H9 (cell line): ENCODE measurements around the gene NDRG4. TPM values are rescaled to one million over a fixed set of nuclear protein-coding genes. Genes with fewer than 3 reads are reported as not detected.

Experiments used
- DNase-seq: peaks from one replicate; pipeline ENCODE4 v3.0.0-alpha.2; 2017
- H2AFZ ChIP-seq: one replicate; pipeline ENCODE4 v1.6.1; 2013; ENCODE audit warnings: mild to moderate bottlenecking, low read length, control low read depth, moderate library complexity
- H2AK5ac ChIP-seq: 2 replicates; pipeline ENCODE4 v1.6.1; 2013; ENCODE audit warnings: low read length, control low read depth, mixed read lengths; ENCODE audit not compliant: insufficient read length
- H2BK120ac ChIP-seq: one replicate; pipeline ENCODE4 v1.6.1; 2013; ENCODE audit warnings: low read depth, mild to moderate bottlenecking, low read length, control low read depth, inconsistent platforms; ENCODE audit not compliant: poor library complexity, severe bottlenecking
- H2BK12ac ChIP-seq: 2 replicates; pipeline ENCODE4 v1.6.1; 2013; ENCODE audit warnings: low read length, control low read depth, mixed read lengths, low read depth; ENCODE audit not compliant: insufficient read length
- H2BK15ac ChIP-seq: 2 replicates; pipeline ENCODE4 v1.6.1; 2013; ENCODE audit warnings: low read depth, low read length, control low read depth
- H2BK20ac ChIP-seq: one replicate; pipeline ENCODE4 v1.6.1; 2013; ENCODE audit warnings: low read depth, mild to moderate bottlenecking, low read length, control low read depth, inconsistent platforms; ENCODE audit not compliant: poor library complexity, severe bottlenecking
- H2BK5ac ChIP-seq: 2 replicates; pipeline ENCODE4 v1.6.1; 2013; ENCODE audit warnings: low read length, control low read depth, mixed read lengths; ENCODE audit not compliant: insufficient read length
- H3K14ac ChIP-seq: 2 replicates; pipeline ENCODE4 v1.6.1; 2013; ENCODE audit warnings: low read length, control low read depth; ENCODE audit not compliant: insufficient read depth
- H3K18ac ChIP-seq: 2 replicates; pipeline ENCODE4 v1.6.1; 2013; ENCODE audit warnings: low read depth, mild to moderate bottlenecking, mixed read lengths, low read length, control low read depth; ENCODE audit not compliant: insufficient read length
- H3K23ac ChIP-seq: 2 replicates; pipeline ENCODE4 v1.6.1; 2013; ENCODE audit warnings: low read length, control low read depth, mixed read lengths, low read depth; ENCODE audit not compliant: insufficient read length
- H3K23me2 ChIP-seq: 2 replicates; pipeline ENCODE4 v1.6.1; 2013; ENCODE audit warnings: low read depth, mild to moderate bottlenecking, mixed read lengths, low read length, control low read depth; ENCODE audit not compliant: insufficient read length, poor library complexity, severe bottlenecking
- H3K27ac ChIP-seq: 2 replicates; pipeline ENCODE4 v1.5.1; 2013; ENCODE audit warnings: low read length, control low read depth, mixed read lengths, low read depth; ENCODE audit not compliant: insufficient read length
- H3K27me3 ChIP-seq: 2 replicates; pipeline ENCODE4 v1.6.1; 2013; ENCODE audit warnings: low read length, control low read depth, inconsistent platforms; ENCODE audit not compliant: insufficient read depth
- H3K4ac ChIP-seq: 2 replicates; pipeline ENCODE4 v1.6.1; 2013; ENCODE audit warnings: low read depth, mild to moderate bottlenecking, control low read depth, inconsistent platforms, low read length, moderate library complexity
- H3K4me1 ChIP-seq: 2 replicates; pipeline ENCODE4 v1.6.1; 2013; ENCODE audit warnings: low read length, control low read depth, inconsistent platforms; ENCODE audit not compliant: insufficient read depth
- H3K4me2 ChIP-seq: 2 replicates; pipeline ENCODE4 v1.6.1; 2013; ENCODE audit warnings: low read length, control low read depth, mixed read lengths; ENCODE audit not compliant: insufficient read length, insufficient read depth
- H3K56ac ChIP-seq: 2 replicates; pipeline ENCODE4 v1.6.1; 2013; ENCODE audit warnings: low read depth, mild to moderate bottlenecking, mixed read lengths, low read length, control low read depth; ENCODE audit not compliant: insufficient read length
- H3K79me1 ChIP-seq: 2 replicates; pipeline ENCODE4 v1.6.1; 2013; ENCODE audit warnings: low read depth, mild to moderate bottlenecking, moderate library complexity, low read length, control low read depth, inconsistent platforms; ENCODE audit not compliant: insufficient read depth, poor library complexity, severe bottlenecking
- H3K79me2 ChIP-seq: 2 replicates; pipeline ENCODE4 v1.6.1; 2013; ENCODE audit warnings: low read length, control low read depth, inconsistent platforms; ENCODE audit not compliant: insufficient read depth
- H3K9ac ChIP-seq: 2 replicates; pipeline ENCODE4 v1.6.1; 2013; ENCODE audit warnings: low read length, control low read depth, mixed read lengths; ENCODE audit not compliant: insufficient read length; ENCODE audit errors: extremely low read depth
- H3K9me3 ChIP-seq: one replicate; pipeline ENCODE4 v1.6.1; 2013; ENCODE audit warnings: low read depth, low read length, inconsistent platforms; ENCODE audit not compliant: control insufficient read depth
- H3T11ph ChIP-seq: one replicate; pipeline ENCODE4 v1.6.1; 2013; ENCODE audit warnings: mild to moderate bottlenecking, low read length, control low read depth, inconsistent platforms
- H4K20me1 ChIP-seq: one replicate; pipeline ENCODE4 v1.6.1; 2013; ENCODE audit not compliant: control insufficient read depth, insufficient read length, insufficient read depth
- H4K5ac ChIP-seq: 2 replicates; pipeline ENCODE4 v1.6.1; 2013; ENCODE audit warnings: low read depth, mild to moderate bottlenecking, mixed read lengths, low read length, control low read depth; ENCODE audit not compliant: insufficient read length
- H4K8ac ChIP-seq: replicated peaks from 2 replicates; pipeline ENCODE4 v1.6.1; 2013; ENCODE audit warnings: low read length, control low read depth, mixed read lengths, low read depth; ENCODE audit not compliant: insufficient read length
- H4K91ac ChIP-seq: 2 replicates; pipeline ENCODE4 v1.6.1; 2013; ENCODE audit warnings: low read depth, mild to moderate bottlenecking, moderate library complexity, mixed read lengths, low read length, control low read depth; ENCODE audit not compliant: insufficient read length
- H3K27ac Mint-ChIP-seq, 3 experiments: 2 replicates in 2 of 3; 3 replicates in 1 of 3; pipeline ENCODE4 v1.8.0; 2020 to 2021; ENCODE audit warnings: mixed read lengths in 3 of 3, mild to moderate bottlenecking in 1 of 3, moderate library complexity in 1 of 3
- H3K27me3 Mint-ChIP-seq: 2 replicates; pipeline ENCODE4 v1.8.0; 2021; ENCODE audit warnings: low read depth, mild to moderate bottlenecking, moderate library complexity, mixed read lengths
- H3K36me3 Mint-ChIP-seq, 3 experiments: 2 replicates in 2 of 3; 3 replicates in 1 of 3; pipeline ENCODE4 v1.8.0; 2020 to 2021; ENCODE audit warnings: low read depth in 3 of 3, mixed read lengths in 3 of 3; ENCODE audit not compliant: insufficient read depth in 1 of 3
- H3K4me1 Mint-ChIP-seq, 2 experiments: 2 replicates each; pipeline ENCODE4 v1.8.0; 2020; ENCODE audit warnings: mixed read lengths in 2 of 2
- H3K4me3 Mint-ChIP-seq, 2 experiments: 2 replicates in 1 of 2; 3 replicates in 1 of 2; pipeline ENCODE4 v1.8.0; 2020 to 2021; ENCODE audit warnings: mild to moderate bottlenecking in 2 of 2, mixed read lengths in 2 of 2, moderate library complexity in 1 of 2
- H3K9me3 Mint-ChIP-seq, 2 experiments: 2 replicates in 1 of 2; 3 replicates in 1 of 2; pipeline ENCODE4 v1.8.0; 2020; ENCODE audit warnings: mild to moderate bottlenecking in 2 of 2, mixed read lengths in 2 of 2, moderate library complexity in 1 of 2
- WGBS: extraction: QIAGEN DNeasy Blood & Tissue Kit; methylation state at CpG from one replicate; pipeline ENCODE4 v1.1.7; 2013; ENCODE audit warnings: missing lambda C conversion rate, low lambda C conversion rate, mixed read lengths; ENCODE audit not compliant: insufficient read length; ENCODE audit errors: extremely low coverage; 5-methylcytosine and 5-hydroxymethylcytosine counted together
- total RNA-seq: library from RNA; stranded (reverse); gene quantifications from 2 replicates; pipeline ENCODE4 v1.2.1, GENCODE V29; 2021
- TF ChIP-seq, protein P1 (sequence below): fragments of 200-600 bp; sonication (generic); conservative IDR thresholded peaks from 3 replicates; pipeline ENCODE4 v1.8.0; 2021; ENCODE audit warnings: antibody characterized with exemption, mild to moderate bottlenecking

NDRG4 gene
- total RNA-seq, 1 experiment from 2014 or later, result 18.6 TPM

DNA sequence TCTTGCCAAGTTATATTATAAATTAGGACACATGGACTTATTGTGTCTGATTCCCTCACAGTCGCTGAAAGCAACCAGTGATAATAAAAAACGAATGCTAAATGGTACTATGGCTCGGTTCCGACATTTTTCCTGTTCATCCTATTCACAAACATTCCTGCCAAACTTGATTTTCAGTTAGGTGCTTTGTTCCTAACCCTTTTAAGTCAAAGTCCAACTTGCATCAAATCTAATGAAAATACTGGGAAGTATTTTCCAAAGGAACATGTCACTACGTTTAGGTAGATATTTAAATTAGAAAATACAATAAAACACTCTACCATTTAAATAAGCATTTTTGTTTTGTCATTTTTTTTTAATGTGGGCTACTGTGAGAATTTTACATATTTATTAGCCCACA is 36.3 kb downstream of the NDRG4 start:
- Histone ChIP-seq H2AFZ (no peak overlapping the region), H2BK20ac (no peak overlapping the region), H2BK120ac (no peak overlapping the region), H2BK12ac (no peak overlapping the region), H3K9me3 (no peaks in the 10 kb centered on the region), H3K14ac (no peak overlapping the region), H3K56ac (no peak overlapping the region), H3K18ac (no peak overlapping the region), H4K5ac (no peak overlapping the region), H4K91ac (no peak overlapping the region), H2AK5ac (no peak overlapping the region), H3K23me2 (no peaks in the 10 kb centered on the region), H3K9ac (no peak overlapping the region), H3K4me2 (no peak overlapping the region), H3K23ac (no peak overlapping the region), H3T11ph (no peak overlapping the region), H3K79me1 (no peaks in the 10 kb centered on the region), H4K8ac (no peak overlapping the region), H3K4ac (no peak overlapping the region), H2BK5ac (no peak overlapping the region), H4K20me1 (no peaks in the 10 kb centered on the region), H3K27me3 (no peaks in the 10 kb centered on the region; the same call in 1 of the 2 replicates), H3K4me1 (no peaks in the 10 kb centered on the region), H3K27ac (no peak overlapping the region), H2BK15ac (no peak overlapping the region), H3K79me2 (no peaks in the 10 kb centered on the region)
- H3K27me3 Mint-ChIP-seq, result no peaks in the 10 kb centered on the region
- DNase-seq, result no peak
- H3K9me3 Mint-ChIP-seq, result no peaks in the 10 kb centered on the region
- no peak overlapping the region for H3K4me3 Mint-ChIP-seq
- H3K36me3 Mint-ChIP-seq, result peaks cover 71 to 97% (median 90%) of the 10 kb centered on the region in 3 experiments
- no peaks in the 10 kb centered on the region for H3K4me1 Mint-ChIP-seq
- WGBS, result no CpG with 5 or more reads among the region's 5 CpGs
- TF ChIP-seq, protein P1, sequence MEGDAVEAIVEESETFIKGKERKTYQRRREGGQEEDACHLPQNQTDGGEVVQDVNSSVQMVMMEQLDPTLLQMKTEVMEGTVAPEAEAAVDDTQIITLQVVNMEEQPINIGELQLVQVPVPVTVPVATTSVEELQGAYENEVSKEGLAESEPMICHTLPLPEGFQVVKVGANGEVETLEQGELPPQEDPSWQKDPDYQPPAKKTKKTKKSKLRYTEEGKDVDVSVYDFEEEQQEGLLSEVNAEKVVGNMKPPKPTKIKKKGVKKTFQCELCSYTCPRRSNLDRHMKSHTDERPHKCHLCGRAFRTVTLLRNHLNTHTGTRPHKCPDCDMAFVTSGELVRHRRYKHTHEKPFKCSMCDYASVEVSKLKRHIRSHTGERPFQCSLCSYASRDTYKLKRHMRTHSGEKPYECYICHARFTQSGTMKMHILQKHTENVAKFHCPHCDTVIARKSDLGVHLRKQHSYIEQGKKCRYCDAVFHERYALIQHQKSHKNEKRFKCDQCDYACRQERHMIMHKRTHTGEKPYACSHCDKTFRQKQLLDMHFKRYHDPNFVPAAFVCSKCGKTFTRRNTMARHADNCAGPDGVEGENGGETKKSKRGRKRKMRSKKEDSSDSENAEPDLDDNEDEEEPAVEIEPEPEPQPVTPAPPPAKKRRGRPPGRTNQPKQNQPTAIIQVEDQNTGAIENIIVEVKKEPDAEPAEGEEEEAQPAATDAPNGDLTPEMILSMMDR, result no peak
- no peak overlapping the region for H3K27ac Mint-ChIP-seq
